Stimulated activated CD4-positive, alpha-beta T cell treated with anti-CD3 and anti-CD28 coated beads, Interleukin-12 subunit alpha, Interleukin-12 subunit beta, amount 100 ng/mL, for 48 hours (primary cell): ENCODE results near the gene SLIT3.

Experiments
- DNase-seq, 3 donors: peaks; one replicate each; pipeline ENCODE4 v3.0.0-alpha.2; 2020; ENCODE audit warnings: low read depth in 2 of 3, low spot score in 1 of 3

The SLIT3 gene

GRCh38 chr5:168620807-168621206, 680.1 kb downstream of the SLIT3 start:
- no peak for DNase-seq

GRCh38 chr5:168614661-168615060, 686.3 kb downstream of the SLIT3 start:
- no peak for DNase-seq

- DNase-seq, result no peak
Measured at GRCh38 chr5:168613996-168614395, 686.9 kb downstream of the SLIT3 start.

GRCh38 chr5:168613396-168613795, 687.5 kb downstream of the SLIT3 start:
- DNase-seq, result no peak

GRCh38 chr5:168612996-168613395, 687.9 kb downstream of the SLIT3 start:
- no peak for DNase-seq

GRCh38 chr5:168612123-168612522, 688.8 kb downstream of the SLIT3 start:
- no peak for DNase-seq
